Measurements from ENCODE around the gene POU6F1. TPM values are rescaled to one million over a fixed set of nuclear protein-coding genes. Genes with fewer than 3 reads are reported as not detected.

POU6F1 gene
- total RNA-seq, 4 donors from 2014 or later, result 12.6 to 33.9 (median 17.9) TPM

GRCh38 chr12:51156245-51156765 is 61.6 kb downstream of the POU6F1 start:
- H3K27ac ChIP-seq, result no peak overlapping the region

GRCh38 chr12:51152953-51153352 is 64.9 kb downstream of the POU6F1 start:
- Histone ChIP-seq H3K27ac (no peak overlapping the region), H3K4me3 (no peak overlapping the region), H3K4me1 (no peaks in the 10 kb centered on the region), H3K27me3 (no peaks in the 10 kb centered on the region), H3K9me3 (no peaks in the 10 kb centered on the region), H3K36me3 (no peaks in the 10 kb centered on the region)
- 100% methylated on average over 1 of the region's 1 CpG for WGBS, 2 donors (ENCODE audit: low coverage in 1 of 2)
- TF ChIP-seq POLR2AphosphoS5 (IDR thresholded peaks at IDR 0.05) (no peak), EP300 (IDR thresholded peaks at IDR 0.05) (no peak), POLR2A (IDR thresholded peaks at IDR 0.05) (no peak), CTCF (IDR thresholded peaks at IDR 0.05) (no peak)
- ATAC-seq, result no peak

More at GRCh38 chr12:51156245-51156765, 61.6 kb downstream of the POU6F1 start:
- Histone ChIP-seq H3K4me3 (no peak overlapping the region), H3K36me3 (no peaks in the 10 kb centered on the region), H3K27me3 (no peaks in the 10 kb centered on the region), H3K4me1 (no peaks in the 10 kb centered on the region), H3K9me3 (no peaks in the 10 kb centered on the region)
- ATAC-seq, result no peak
- WGBS, 2 donors (ENCODE audit: low coverage in 1 of 2), result 91 to 95% methylated on average over 2 of the region's 3 CpGs
- TF ChIP-seq CTCF (IDR thresholded peaks at IDR 0.05) (no peak), EP300 (IDR thresholded peaks at IDR 0.05) (no peak), POLR2AphosphoS5 (IDR thresholded peaks at IDR 0.05) (no peak), POLR2A (IDR thresholded peaks at IDR 0.05) (no peak)

- TF ChIP-seq POLR2AphosphoS5 (IDR thresholded peaks at IDR 0.05) (no peak), EP300 (IDR thresholded peaks at IDR 0.05) (no peak)
- Histone ChIP-seq H3K27ac (no peak overlapping the region), H3K27me3 (no peaks in the 10 kb centered on the region), H3K9me3 (no peaks in the 10 kb centered on the region), H3K4me3 (no peak overlapping the region), H3K4me1 (no peaks in the 10 kb centered on the region), H3K36me3 (no peaks in the 10 kb centered on the region)
- 59 to 90% methylated on average over 1 to 3 of the region's 3 CpGs for whole genome bisulfite sequencing, 2 donors (ENCODE audit: low coverage in 1 of 2)
- no peak for ATAC-seq
Observed at GRCh38 chr12:51150777-51151176, 67.1 kb downstream of the POU6F1 start.

- no peak for ATAC-seq
- 83 to 92% methylated on average over 1 of the region's 1 CpG for WGBS, 2 donors (ENCODE audit: low coverage in 1 of 2)
Observed at GRCh38 chr12:51147309-51147708, 70.6 kb downstream of the POU6F1 start.

GRCh38 chr12:51139292-51139844 is 78.5 kb downstream of the POU6F1 start:
- TF ChIP-seq POLR2AphosphoS5 (IDR thresholded peaks at IDR 0.05) (no peak), POLR2A (IDR thresholded peaks at IDR 0.05) (no peak), EP300 (IDR thresholded peaks at IDR 0.05) (no peak), CTCF (IDR thresholded peaks at IDR 0.05) (no peak)

More at GRCh38 chr12:51147309-51147708, 70.6 kb downstream of the POU6F1 start:
- H3K4me3 ChIP-seq, result no peak overlapping the region
- H3K27me3 ChIP-seq, result no peaks in the 10 kb centered on the region
- H3K27ac ChIP-seq, result no peak overlapping the region
- H3K36me3 ChIP-seq, result no peaks in the 10 kb centered on the region
- no peaks in the 10 kb centered on the region for H3K4me1 ChIP-seq
- TF ChIP-seq EP300 (IDR thresholded peaks at IDR 0.05) (no peak), CTCF (IDR thresholded peaks at IDR 0.05) (no peak), POLR2A (IDR thresholded peaks at IDR 0.05) (no peak), POLR2AphosphoS5 (IDR thresholded peaks at IDR 0.05) (no peak)
- no peaks in the 10 kb centered on the region for H3K9me3 ChIP-seq

More at GRCh38 chr12:51139292-51139844, 78.5 kb downstream of the POU6F1 start:
- 76 to 91% methylated on average over 2 to 3 of the region's 3 CpGs for WGBS, 2 donors (ENCODE audit: low coverage in 1 of 2)
- ATAC-seq, result no peak
- H3K4me3 ChIP-seq, result no peak overlapping the region
- H3K9me3 ChIP-seq, result no peaks in the 10 kb centered on the region
- no peaks in the 10 kb centered on the region for H3K4me1 ChIP-seq
- H3K27ac ChIP-seq, result no peak overlapping the region
- peaks cover 0 to 27% of the 10 kb centered on the region in 2 donors for H3K36me3 ChIP-seq
- H3K27me3 ChIP-seq, result no peaks in the 10 kb centered on the region

Small RNAs within 50 kb of the gene (small RNA-seq; reads per million reads assigned to genes)
- gene RF00019, result 0 reads per million in 4 donors
- 0 reads per million in 4 donors for gene RNU6-199P

Other genes with a start within 250 kb of the POU6F1 start
- 10 to 100 TPM; 24.9 to 47.1 (median 32.4) TPM for gene SLC11A2, start 191.7 kb downstream of the POU6F1 start, total RNA-seq
- 10 to 100 TPM; 30.2 to 49.7 (median 42.6) TPM for gene LETMD1, start 169.7 kb downstream of the POU6F1 start, total RNA-seq
- 10 to 100 TPM; 19.1 to 35.0 (median 28.3) TPM for gene CSRNP2, start 134.5 kb downstream of the POU6F1 start, total RNA-seq
- gene TFCP2, start 44.9 kb downstream of the POU6F1 start, total RNA-seq, result 10 to 100 TPM; 12.3 to 16.6 (median 14.2) TPM
- 100 to 1,000 TPM; 261 to 337 (median 311) TPM for gene DAZAP2, start 20.8 kb upstream of the POU6F1 start, total RNA-seq
- gene SMAGP, start 52.4 kb upstream of the POU6F1 start, total RNA-seq, result 1 to 10 TPM; 1.2 to 8.0 (median 3.6) TPM
- gene BIN2, start 106.1 kb upstream of the POU6F1 start, total RNA-seq, result 1 to 10 TPM in 3 of 4 donors, under 1 TPM in 1; 0.62 to 5.4 (median 2.0) TPM
- gene CELA1, start 128.6 kb upstream of the POU6F1 start, total RNA-seq, result not detected
- 1 to 10 TPM; 2.1 to 3.5 (median 2.4) TPM for gene GALNT6, start 173.3 kb upstream of the POU6F1 start, total RNA-seq
- 1 to 10 TPM in 1 of 4 donors, under 1 TPM in 3; 0.27 to 5.3 (median 0.76) TPM for gene SLC4A8, start 206.8 kb upstream of the POU6F1 start, total RNA-seq

All from gastroesophageal sphincter (tissue), 4 donors.